DND-41 (cell line): ENCODE measurements around the gene LRFN2.

Source experiments
- CTCF ChIP-seq: IDR thresholded peaks from 2 replicates; pipeline ENCODE4 v1.5.1; 2012; ENCODE audit warnings: borderline replicate concordance, low read length, moderate library complexity, mild to moderate bottlenecking; ENCODE audit not compliant: poor library complexity, severe bottlenecking; ENCODE audit errors: extremely low read depth
- EZH2 ChIP-seq: IDR thresholded peaks from 3 replicates; pipeline ENCODE4 v1.6.1; 2012; ENCODE audit warnings: borderline replicate concordance, low read depth, mild to moderate bottlenecking, moderate library complexity, low read length, inconsistent platforms; ENCODE audit not compliant: severe bottlenecking

DNA sequence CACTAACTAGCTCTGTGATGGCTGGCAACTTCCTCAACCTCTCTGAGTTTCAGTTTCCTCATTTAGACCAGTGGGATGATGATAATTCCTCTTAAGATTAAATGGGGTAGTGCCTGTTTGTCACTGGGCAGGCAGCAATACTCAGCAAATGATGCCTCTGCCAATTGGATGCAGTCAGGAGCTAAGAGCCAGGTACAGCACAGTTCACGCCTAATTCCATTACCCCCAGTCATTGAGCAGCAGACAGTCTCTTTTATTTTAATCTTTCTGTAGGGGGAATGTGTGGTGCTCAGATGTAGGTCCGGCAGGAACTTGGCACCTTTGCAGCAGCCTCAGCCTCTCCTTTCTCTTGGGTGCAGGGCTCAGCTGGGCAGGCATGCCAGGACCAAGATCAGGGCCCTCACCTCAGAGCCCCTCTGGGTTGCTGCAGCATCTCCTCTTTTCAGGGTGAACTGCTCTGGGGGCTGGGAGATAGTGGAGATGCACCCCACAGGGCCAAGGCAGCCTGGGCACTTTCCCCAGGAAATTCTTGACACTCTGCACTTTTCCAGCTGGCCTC lies 243.8 kb downstream of the LRFN2 start:
- no peak for TF ChIP-seq CTCF
- TF ChIP-seq EZH2 = no peak
